ENCODE measurements around the gene CCDC184. TPM values are rescaled to one million over a fixed set of nuclear protein-coding genes. Genes with fewer than 3 reads are reported as not detected.

The CCDC184 gene
- total RNA-seq, 1 experiment from 2014 or later = 0.74 TPM

GRCh38 chr12:48193623-48194022 is 10.2 kb downstream of the CCDC184 start:
- H3K27ac ChIP-seq (ENCODE audit: low read length) = no peak overlapping the region
- intact Hi-C loops (cut with micrococcal nuclease; ENCODE audit: unreplicated experiment) (no loop called here), in situ Hi-C loops (cut with HindIII; ENCODE audit: low pct_unique_long_range_greater_than_20kb, low sequenced_read_pairs) (no loop called here)
- H3K36me3 ChIP-seq (ENCODE audit: control insufficient read depth, insufficient read depth, low read length) = no peaks in the 10 kb centered on the region; the same call in 1 of the 2 replicates
- peaks cover 3% of the 10 kb centered on the region; the same call in 1 of the 2 replicates for H3K27me3 ChIP-seq (ENCODE audit: control insufficient read depth, insufficient read depth, low read length)
- H3K4me3 ChIP-seq (ENCODE audit: low read depth in 2 of 2, low read length in 2 of 2) = no peak overlapping the region
- no peaks in the 10 kb centered on the region for H3K9me3 ChIP-seq (ENCODE audit: control insufficient read depth, insufficient read depth, low read depth, low read length)
- ChIA-PET POLR2A (interaction anchor here (0.7 kb wide), 1 partner anchor 17 kb away, joined by 3 read pairs; no protein-coding TSS in a partner anchor), CTCF (no interaction called here)
- H3K4me1 ChIP-seq (ENCODE audit: control insufficient read depth, insufficient read depth, low read length) = peaks cover 7% of the 10 kb centered on the region; the same call in 1 of the 2 replicates
- DNase-seq (ENCODE audit: low read depth, low spot score) = no peak
- no peak for ATAC-seq
- TF ChIP-seq CTCF (IDR thresholded peaks at IDR 0.05) (no peak), SIN3A (IDR thresholded peaks at IDR 0.05; ENCODE audit: borderline replicate concordance, insufficient read depth, low read depth, low read length) (no peak), TCF7L2 (IDR thresholded peaks at IDR 0.05; ENCODE audit: low read depth, low read length) (no peak), REST (IDR thresholded peaks at IDR 0.05; ENCODE audit: insufficient read depth in 1 of 2, low read depth in 2 of 2, low read length in 1 of 2) (no peak), POLR2AphosphoS5 (IDR thresholded peaks at IDR 0.05; ENCODE audit: low read depth, low read length) (no peak)
- no TSS peak for BruUV-seq (replicated peaks)

- Histone ChIP-seq H3K9me3 (ENCODE audit: control insufficient read depth, insufficient read depth, low read depth, low read length) (no peaks in the 10 kb centered on the region), H3K36me3 (ENCODE audit: control insufficient read depth, insufficient read depth, low read length) (no peaks in the 10 kb centered on the region; the same call in 1 of the 2 replicates), H3K4me1 (ENCODE audit: control insufficient read depth, insufficient read depth, low read length) (peaks cover 17% of the 10 kb centered on the region), H3K27ac (ENCODE audit: low read length) (no peak overlapping the region), H3K4me3 (ENCODE audit: low read depth in 2 of 2, low read length in 2 of 2) (no peak overlapping the region), H3K27me3 (ENCODE audit: control insufficient read depth, insufficient read depth, low read length) (peaks cover 3% of the 10 kb centered on the region; the same call in 1 of the 2 replicates)
- POLR2A ChIA-PET = interaction anchor here (0.6 kb wide), 1 partner anchor 789 kb away, joined by 8 read pairs; no protein-coding TSS in a partner anchor
- DNase-seq (ENCODE audit: low read depth, low spot score) = no peak
- ATAC-seq = no peak
- BruUV-seq (replicated peaks) = no TSS peak
- CTCF ChIA-PET = interaction anchor here (0.5 kb wide), 1 partner anchor 313 kb away, joined by 3 read pairs; no protein-coding TSS in a partner anchor
- intact Hi-C loops (cut with micrococcal nuclease; ENCODE audit: unreplicated experiment) = loop anchor here (5.0 kb wide), 1 partner anchor 258 kb away; no protein-coding TSS in a partner anchor
- TF ChIP-seq CTCF (IDR thresholded peaks at IDR 0.05) = no peak
- no peak for TF ChIP-seq REST (IDR thresholded peaks at IDR 0.05; ENCODE audit: insufficient read depth in 1 of 2, low read depth in 2 of 2, low read length in 1 of 2)
- no peak for TF ChIP-seq SIN3A (IDR thresholded peaks at IDR 0.05; ENCODE audit: borderline replicate concordance, insufficient read depth, low read depth, low read length)
- no peak for TF ChIP-seq TCF7L2 (IDR thresholded peaks at IDR 0.05; ENCODE audit: low read depth, low read length)
- no peak for TF ChIP-seq POLR2AphosphoS5 (IDR thresholded peaks at IDR 0.05; ENCODE audit: low read depth, low read length)
- in situ Hi-C loops (cut with HindIII; ENCODE audit: low pct_unique_long_range_greater_than_20kb, low sequenced_read_pairs) = no loop called here
Observed at GRCh38 chr12:48194799-48195201, 11.4 kb downstream of the CCDC184 start.
